GM19035 (cell line): ENCODE data around the gene GRIK2.

Experiments
- ATAC-seq: cut with Tn5 transposase; IDR thresholded peaks from one replicate; pipeline ENCODE4 v1.9.1; 2021; ENCODE audit not compliant: unreplicated experiment

The GRIK2 gene

DNA sequence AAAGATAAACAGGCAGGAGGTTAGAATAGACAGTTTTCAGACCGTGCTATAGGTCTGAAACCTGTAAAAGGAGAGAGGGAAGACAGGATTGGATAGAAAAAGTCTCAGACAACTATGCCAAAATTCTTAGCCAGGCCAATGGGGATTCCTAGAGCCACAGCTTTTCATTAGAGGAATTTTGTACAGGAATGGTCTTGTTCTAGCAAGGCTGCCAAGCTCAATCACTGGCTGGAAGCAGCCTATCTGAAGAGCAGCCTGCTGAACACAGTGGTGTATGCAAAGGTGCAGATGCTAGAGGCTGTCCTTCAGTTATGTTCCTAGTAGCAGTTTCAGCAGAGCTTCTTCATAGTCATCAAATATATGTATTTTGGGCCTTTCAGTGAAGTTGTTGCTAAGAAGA, 313.1 kb downstream of the GRIK2 start:
- ATAC-seq: no peak

DNA sequence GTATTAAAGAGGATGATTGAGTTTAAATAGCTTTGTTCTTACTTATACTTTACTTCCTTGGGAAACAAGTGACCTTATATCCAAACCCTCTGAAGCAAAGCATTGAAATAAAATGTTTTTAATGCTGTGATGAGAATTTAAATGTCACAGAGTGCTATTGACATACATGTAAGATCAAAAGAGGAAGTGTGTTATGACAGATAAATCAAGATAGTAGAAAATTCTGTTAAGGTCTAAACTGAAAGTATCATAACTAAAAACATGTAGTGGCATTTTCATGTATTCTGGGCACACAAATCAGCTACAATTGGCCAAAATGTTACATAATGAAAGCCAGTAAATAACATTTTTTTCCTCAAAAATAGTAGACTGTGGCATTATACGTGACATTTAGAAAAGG, 318.0 kb downstream of the GRIK2 start:
- peak; percentile 68 for ATAC-seq

GRCh38 chr6:101716387-101716786, 322.9 kb downstream of the GRIK2 start:
- ATAC-seq: no peak

GRCh38 chr6:101716810-101717209, 323.3 kb downstream of the GRIK2 start:
- no peak for ATAC-seq

DNA sequence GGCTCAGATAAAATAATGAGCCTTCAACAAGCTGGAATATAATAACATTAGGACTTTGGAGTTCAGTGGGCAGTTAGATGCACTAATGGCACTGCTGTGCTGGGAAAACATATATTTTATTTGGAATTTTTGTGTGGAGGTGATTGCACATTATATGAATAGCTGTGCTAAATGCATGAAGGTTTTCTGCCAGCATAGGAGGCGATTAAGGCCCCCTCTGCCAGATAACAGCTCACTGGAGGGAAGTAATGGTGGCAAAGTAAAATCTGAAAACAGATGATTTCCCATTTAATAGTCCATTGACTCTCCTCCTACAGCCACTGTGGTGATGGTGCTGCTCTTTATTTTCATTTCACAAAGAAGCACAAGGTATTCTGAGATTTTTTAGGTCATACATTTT, 326.0 kb downstream of the GRIK2 start:
- no peak for ATAC-seq

- ATAC-seq: no peak
These were observed 329.0 kb downstream of the GRIK2 start for GRCh38 chr6:101722471-101722870.

GRCh38 chr6:101722991-101723579, 329.6 kb downstream of the GRIK2 start:
- ATAC-seq: no peak

- no peak for ATAC-seq
These were observed 334.9 kb downstream of the GRIK2 start for GRCh38 chr6:101728388-101728787.

GRCh38 chr6:101728956-101729355, 335.4 kb downstream of the GRIK2 start:
- no peak for ATAC-seq

- no peak for ATAC-seq
These were observed 337.4 kb downstream of the GRIK2 start for GRCh38 chr6:101730954-101731353.

- no peak for ATAC-seq
These were observed 340.4 kb downstream of the GRIK2 start for GRCh38 chr6:101733899-101734298.

- ATAC-seq: no peak
These were observed 345.0 kb downstream of the GRIK2 start for GRCh38 chr6:101738481-101738880.

DNA sequence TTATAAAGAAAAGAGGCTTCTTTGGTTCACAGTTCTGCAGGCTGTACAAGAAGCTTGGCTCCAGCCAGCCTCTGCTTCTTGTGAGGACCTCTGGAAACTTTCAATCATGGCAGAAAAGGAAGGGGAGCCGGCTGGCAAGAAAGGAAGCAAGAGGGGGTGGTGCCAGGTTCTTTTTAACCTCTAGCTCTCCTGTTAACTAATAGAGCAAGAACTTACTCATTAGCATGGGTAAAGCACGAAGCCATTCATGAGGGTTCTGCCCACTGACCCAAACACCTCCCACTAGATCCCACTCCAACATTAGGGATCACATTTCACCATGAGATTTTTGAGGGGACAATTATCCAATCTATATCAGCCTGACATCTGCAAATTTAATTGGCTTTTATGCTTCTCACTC, 347.1 kb downstream of the GRIK2 start:
- no peak for ATAC-seq

- no peak for ATAC-seq
These were observed 348.1 kb downstream of the GRIK2 start for GRCh38 chr6:101741474-101742171.

DNA sequence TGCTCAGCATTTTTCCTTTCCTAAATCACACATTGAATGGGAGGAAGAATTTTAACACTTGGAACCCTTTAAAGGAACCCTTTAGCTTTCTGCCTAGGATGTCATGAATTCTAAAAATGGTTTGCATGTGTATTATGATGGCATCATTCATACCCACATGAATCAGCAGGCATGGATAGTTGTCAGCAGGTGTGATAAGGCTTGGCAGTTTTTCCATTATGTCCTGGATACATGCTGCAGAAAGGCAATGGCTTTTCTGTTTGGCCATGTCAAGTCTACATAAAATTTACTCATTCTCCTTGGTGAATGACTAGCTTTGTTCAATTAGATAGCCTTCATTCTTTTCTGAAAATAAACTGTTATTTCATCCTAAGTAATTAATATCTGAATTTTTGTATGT, 353.7 kb downstream of the GRIK2 start:
- ATAC-seq: no peak

DNA sequence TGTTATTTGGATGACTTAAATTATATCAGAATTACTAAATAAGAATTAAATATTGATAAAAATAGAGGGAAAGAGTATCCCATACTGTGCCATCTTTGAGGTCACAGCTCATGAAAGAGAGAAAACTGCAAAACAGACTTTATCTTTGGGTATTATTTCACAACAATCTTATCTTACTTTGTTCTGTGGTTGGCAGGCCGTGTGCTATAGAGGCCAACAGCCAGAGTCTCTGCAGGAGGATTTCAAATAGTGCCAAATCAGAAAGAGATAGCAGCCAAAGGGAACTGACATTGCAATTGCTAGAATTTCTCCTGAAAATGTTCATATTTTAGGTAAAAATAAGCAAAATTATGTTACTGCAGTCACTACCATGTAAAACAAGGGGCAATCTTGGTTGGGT, 354.2 kb downstream of the GRIK2 start:
- no peak for ATAC-seq

DNA sequence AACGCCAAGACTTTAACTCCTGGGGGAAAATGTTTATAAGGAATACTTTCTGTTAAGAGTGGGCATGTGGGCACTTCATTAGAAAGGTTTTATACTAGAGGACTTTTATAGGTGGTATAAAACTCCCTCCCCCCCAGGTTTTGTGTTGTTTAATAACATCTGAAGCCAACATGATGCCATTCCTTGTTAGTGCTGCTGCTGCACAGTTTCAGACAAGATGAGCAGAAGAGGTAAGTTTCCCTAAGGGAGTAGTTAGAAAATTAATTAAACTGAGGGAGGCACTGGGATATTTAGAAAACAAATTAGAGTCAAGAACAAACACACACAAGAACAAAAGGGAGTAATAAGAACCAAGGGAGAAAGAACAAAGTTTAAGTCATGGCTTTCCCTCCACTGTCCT, 362.4 kb downstream of the GRIK2 start:
- no peak for ATAC-seq

DNA sequence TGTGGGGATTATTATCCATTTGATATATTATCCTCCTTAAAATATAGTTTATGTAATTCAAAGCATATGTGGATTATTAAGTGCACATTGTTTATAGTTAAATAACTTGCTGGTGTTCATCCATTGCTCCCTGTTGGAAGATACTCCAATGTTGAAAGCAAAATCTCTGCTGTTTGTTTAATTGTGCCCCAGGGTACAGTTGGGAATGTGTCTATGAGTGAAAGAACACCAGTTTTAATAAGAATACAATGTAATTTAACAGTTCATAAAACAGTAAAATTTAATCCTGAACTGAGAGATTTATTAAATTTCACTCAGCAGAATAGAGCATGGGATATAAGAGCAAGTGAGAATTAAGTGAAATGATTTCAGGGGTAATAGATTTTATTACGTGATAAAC, 364.9 kb downstream of the GRIK2 start:
- no peak for ATAC-seq

DNA sequence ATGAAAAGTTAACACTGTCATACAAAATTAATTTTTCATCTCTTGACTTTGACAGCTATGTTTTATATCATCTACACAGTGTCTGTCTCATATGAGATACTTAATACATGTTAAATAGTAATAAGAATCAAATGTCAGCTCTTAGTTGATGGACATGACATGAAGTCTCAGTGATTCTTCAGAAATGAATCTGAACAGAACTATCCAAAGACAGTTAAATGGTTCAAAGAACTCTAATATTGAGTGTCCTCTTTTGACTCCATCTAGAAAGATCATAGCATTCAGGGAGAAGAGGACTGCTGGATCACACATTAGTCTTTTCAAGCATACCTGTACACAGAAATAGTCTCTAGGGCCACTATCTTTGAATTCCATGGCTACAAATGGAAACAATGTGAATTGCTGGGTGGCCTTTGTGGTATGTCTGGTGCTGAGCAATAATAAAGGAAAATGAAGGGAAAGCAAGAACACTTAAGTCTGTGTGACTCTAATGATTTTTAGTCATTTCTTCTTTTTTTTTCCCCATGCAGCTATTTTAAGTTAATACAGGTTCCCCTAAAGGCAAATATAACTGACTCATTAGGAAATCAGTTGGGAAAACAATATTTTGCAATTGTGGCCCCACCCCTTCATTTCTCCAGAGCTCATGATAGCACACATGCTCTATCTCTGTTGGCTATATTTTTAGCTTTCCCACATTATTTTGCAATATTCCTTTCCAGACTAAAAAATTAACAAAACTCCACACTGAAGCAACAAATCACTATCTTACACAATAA, 367.5 kb downstream of the GRIK2 start:
- no peak for ATAC-seq

- no peak for ATAC-seq
These were observed 369.3 kb downstream of the GRIK2 start for GRCh38 chr6:101762851-101763250.

DNA sequence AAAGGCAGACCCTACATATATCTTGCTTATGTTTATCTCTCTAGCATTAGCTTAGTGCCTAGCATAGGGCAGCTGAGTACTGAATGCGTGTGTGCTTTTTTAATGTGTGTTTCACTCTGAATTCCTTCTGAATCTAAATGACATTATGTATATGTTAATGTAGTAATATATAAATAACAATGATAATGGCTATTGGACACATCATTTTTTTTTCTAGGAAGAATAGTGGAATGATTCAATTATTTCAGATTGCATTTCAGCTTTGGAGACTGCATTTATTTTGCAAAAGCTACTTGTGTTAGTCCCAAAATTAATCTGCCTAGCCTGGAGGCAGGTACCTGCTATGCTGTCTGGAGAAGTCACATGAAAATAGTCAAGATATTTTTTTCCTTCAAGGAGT, 371.8 kb downstream of the GRIK2 start:
- no peak for ATAC-seq

DNA sequence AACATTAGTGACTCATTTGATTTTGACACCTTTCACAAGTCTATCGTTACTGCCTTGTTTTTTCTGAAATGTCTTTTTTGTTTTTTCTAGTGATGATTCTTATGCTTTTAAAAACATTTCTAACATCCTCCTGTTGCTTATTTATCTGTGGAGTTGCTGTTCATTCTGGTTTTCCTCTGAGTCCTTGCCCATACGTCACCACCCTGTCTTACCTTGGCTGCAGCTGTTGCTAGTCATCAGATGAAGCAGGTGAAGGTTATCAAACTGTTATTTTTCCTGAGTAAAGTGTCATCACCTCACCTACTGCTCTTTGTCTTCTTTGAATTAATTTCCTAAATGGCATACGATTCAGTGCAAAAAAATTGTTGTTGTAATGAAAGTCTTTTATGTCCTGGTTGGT, 376.6 kb downstream of the GRIK2 start:
- no peak for ATAC-seq
